H1 (cell line): ENCODE results near the gene DOCK1. TPM values are rescaled to one million over a fixed set of nuclear protein-coding genes. Genes with fewer than 3 reads are reported as not detected.

Source experiments
- CTCF ChIA-PET: fragments of 300-600 bp; sonication (Branson Sonifier 250); formaldehyde crosslinking; loops from one replicate; lab custom pipeline; 2021; ENCODE audit not compliant: partially characterized antibody; lab: Charles Lee
- POLR2A ChIA-PET: fragments of 300-600 bp; sonication (Branson Sonifier 250); formaldehyde crosslinking; loops from one replicate; lab custom pipeline; 2021; ENCODE audit warnings: inconsistent platforms; ENCODE audit not compliant: partially characterized antibody; lab: Charles Lee
- DNase-seq, 2 experiments: peaks; one replicate each; pipeline versions ENCODE4 v3.0.0 to v3.0.0-alpha.2; 2010 to 2022; ENCODE audit warnings: low spot score in 2 of 2, low read depth in 1 of 2, mixed read lengths in 1 of 2
- FAIRE-seq: peaks from 2 replicates; lab custom pipeline; 2011; peaks lifted over from hg19 to GRCh38; lab: Jason Lieb, UNC
- H2AFZ ChIP-seq: 2 replicates; pipeline ENCODE4 v1.8.1; 2012; ENCODE audit warnings: low read length, inconsistent platforms
- H2AK5ac ChIP-seq: 2 replicates; pipeline ENCODE4 v1.6.1; 2013; ENCODE audit warnings: low read depth, low read length
- H2BK120ac ChIP-seq: replicated peaks from 2 replicates; pipeline ENCODE3; 2013; ENCODE audit warnings: low read depth, low read length, inconsistent platforms
- H2BK12ac ChIP-seq: 2 replicates; pipeline ENCODE4 v1.6.1; 2013; ENCODE audit warnings: low read depth, low read length
- H2BK15ac ChIP-seq: 2 replicates; pipeline ENCODE4 v1.6.1; 2013; ENCODE audit warnings: low read length
- H2BK20ac ChIP-seq: 2 replicates; pipeline ENCODE4 v1.6.1; 2013; ENCODE audit warnings: low read length
- H2BK5ac ChIP-seq: 2 replicates; pipeline ENCODE4 v1.6.1; 2013; ENCODE audit warnings: low read depth, low read length
- H3K14ac ChIP-seq: 2 replicates; pipeline ENCODE4 v1.6.1; 2013; ENCODE audit warnings: inconsistent platforms; ENCODE audit not compliant: insufficient read length
- H3K18ac ChIP-seq: 2 replicates; pipeline ENCODE4 v1.6.1; 2013; ENCODE audit warnings: low read length; ENCODE audit errors: extremely low read depth
- H3K23ac ChIP-seq: 2 replicates; pipeline ENCODE4 v1.6.1; 2013; ENCODE audit warnings: inconsistent platforms; ENCODE audit not compliant: insufficient read length
- H3K23me2 ChIP-seq: 2 replicates; pipeline ENCODE4 v1.6.1; 2013; ENCODE audit warnings: low read depth, low read length
- H3K27ac ChIP-seq: 2 replicates; pipeline ENCODE4 v1.6.1; 2011; ENCODE audit warnings: low read depth, low read length, inconsistent platforms
- H3K27me3 ChIP-seq, 4 experiments: replicated peaks in 1 of 4; 1 replicate in 1 of 4; 2 replicates in 3 of 4; pipeline versions ENCODE4 v1.6.1 to v1.8.1; 2011 to 2013; ENCODE audit warnings: low read length in 3 of 4, mild to moderate bottlenecking in 3 of 4, inconsistent platforms in 2 of 4, mixed read lengths in 2 of 4, moderate library complexity in 1 of 4; ENCODE audit not compliant: control insufficient read depth in 3 of 4, insufficient read depth in 3 of 4; ENCODE audit errors: extremely low read depth in 1 of 4
- H3K36me3 ChIP-seq, 4 experiments: 2 replicates each; pipeline versions ENCODE4 v1.6.1 to v1.8.1; 2011 to 2013; ENCODE audit warnings: mild to moderate bottlenecking in 4 of 4, low read length in 3 of 4, moderate library complexity in 2 of 4, control low read depth in 1 of 4, inconsistent platforms in 1 of 4; ENCODE audit not compliant: insufficient read depth in 4 of 4, control insufficient read depth in 2 of 4
- H3K4ac ChIP-seq: replicated peaks from 2 replicates; pipeline ENCODE3; 2013; ENCODE audit warnings: low read length, low read depth, mixed read lengths, inconsistent platforms; ENCODE audit not compliant: insufficient read length
- H3K4me1 ChIP-seq, 4 experiments: replicated peaks in 1 of 4; 1 replicate in 1 of 4; 2 replicates in 3 of 4; pipeline versions ENCODE4 v1.6.1 to v1.8.1; 2011 to 2013; ENCODE audit warnings: low read length in 3 of 4, inconsistent platforms in 2 of 4, mixed read lengths in 1 of 4; ENCODE audit not compliant: insufficient read depth in 4 of 4, control insufficient read depth in 3 of 4
- H3K4me2 ChIP-seq, 2 experiments: 2 replicates each; pipeline versions ENCODE4 v1.6.1 to v1.8.1; 2011 to 2013; ENCODE audit warnings: low read depth in 2 of 2, low read length in 2 of 2, control low read depth in 1 of 2, inconsistent platforms in 1 of 2, mild to moderate bottlenecking in 1 of 2; ENCODE audit not compliant: insufficient read depth in 1 of 2
- H3K4me3 ChIP-seq, 4 experiments: fragments of 200-600, 300-600 bp in 1 of 4; sonication (generic), shearing (Covaris generic), sonication (Bioruptor Twin) in 1 of 4; 2 replicates each; pipeline versions ENCODE4 v1.5.1 to v1.8.1; 2011 to 2016; ENCODE audit warnings: low read length in 4 of 4, low read depth in 3 of 4, control low read depth in 2 of 4, inconsistent platforms in 2 of 4, mild to moderate bottlenecking in 2 of 4, mixed read lengths in 1 of 4, moderate library complexity in 1 of 4; ENCODE audit not compliant: insufficient read depth in 2 of 4; ENCODE audit errors: extremely low read depth in 1 of 4
- H3K56ac ChIP-seq: replicated peaks from 2 replicates; pipeline ENCODE3; 2013; ENCODE audit warnings: low read depth, mild to moderate bottlenecking, mixed read lengths, low read length, inconsistent platforms; ENCODE audit not compliant: insufficient read length
- H3K79me1 ChIP-seq: 2 replicates; pipeline ENCODE4 v1.6.1; 2013; ENCODE audit warnings: low read depth, low read length, control low read depth
- H3K79me2 ChIP-seq, 2 experiments: 2 replicates each; pipeline versions ENCODE4 v1.6.1 to v1.8.1; 2012 to 2013; ENCODE audit warnings: low read length in 2 of 2, mild to moderate bottlenecking in 2 of 2, inconsistent platforms in 1 of 2; ENCODE audit not compliant: insufficient read depth in 2 of 2, control insufficient read depth in 1 of 2
- H3K9ac ChIP-seq, 4 experiments: replicated peaks in 1 of 4; 1 replicate in 1 of 4; 2 replicates in 3 of 4; pipeline versions ENCODE4 v1.6.1 to v1.8.1; 2011 to 2013; ENCODE audit warnings: low read depth in 3 of 4, low read length in 3 of 4, control low read depth in 2 of 4, mild to moderate bottlenecking in 2 of 4, moderate library complexity in 2 of 4, inconsistent platforms in 1 of 4; ENCODE audit errors: extremely low read depth in 1 of 4
- H3K9me3 ChIP-seq, 2 experiments: 2 replicates each; pipeline versions ENCODE4 v1.6.1 to v1.8.1; 2012 to 2013; ENCODE audit warnings: mild to moderate bottlenecking in 2 of 2, moderate library complexity in 2 of 2, control low read depth in 1 of 2, inconsistent platforms in 1 of 2, low read depth in 1 of 2, low read length in 1 of 2, mixed read lengths in 1 of 2; ENCODE audit not compliant: insufficient read depth in 2 of 2
- H4K20me1 ChIP-seq, 2 experiments: replicated peaks in 1 of 2; 2 replicates each; pipeline versions ENCODE3 to v1.8.1; 2011 to 2013; ENCODE audit warnings: inconsistent platforms in 2 of 2, low read length in 2 of 2, mild to moderate bottlenecking in 1 of 2; ENCODE audit not compliant: insufficient read depth in 2 of 2, control insufficient read depth in 1 of 2
- H4K5ac ChIP-seq: 2 replicates; pipeline ENCODE4 v1.6.1; 2013; ENCODE audit warnings: low read length, low read depth, mixed read lengths, inconsistent platforms; ENCODE audit not compliant: insufficient read length
- H4K8ac ChIP-seq: 2 replicates; pipeline ENCODE4 v1.8.0; 2013; ENCODE audit warnings: mild to moderate bottlenecking, moderate library complexity, low read length, inconsistent platforms; ENCODE audit not compliant: insufficient read depth; ENCODE audit errors: extremely low read depth
- H4K91ac ChIP-seq: replicated peaks from 2 replicates; pipeline ENCODE3; 2013; ENCODE audit warnings: low read length, mixed read lengths, inconsistent platforms; ENCODE audit not compliant: insufficient read length
- CTCF ChIP-seq, 3 experiments: IDR thresholded peaks; 1 replicate in 2 of 3; 2 replicates in 1 of 3; pipeline versions ENCODE4 v1.5.1 to v1.6.1; 2011; ENCODE audit warnings: low read length in 3 of 3, mild to moderate bottlenecking in 3 of 3, inconsistent platforms in 2 of 3, low read depth in 1 of 3, moderate library complexity in 1 of 3; ENCODE audit not compliant: insufficient read depth in 1 of 3; ENCODE audit errors: control extremely low read depth in 1 of 3
- EP300 ChIP-seq, 2 experiments: IDR thresholded peaks; 1 replicate in 1 of 2; 2 replicates in 1 of 2; pipeline ENCODE4 v1.6.1; 2011 to 2012; ENCODE audit warnings: low read depth in 2 of 2, low read length in 2 of 2, mild to moderate bottlenecking in 2 of 2, borderline replicate concordance in 1 of 2, inconsistent platforms in 1 of 2, moderate library complexity in 1 of 2
- POU5F1 ChIP-seq: IDR thresholded peaks from 2 replicates; pipeline ENCODE4 v1.6.1; 2011; ENCODE audit warnings: low read depth, mild to moderate bottlenecking, low read length, moderate library complexity
- RBBP5 ChIP-seq: IDR thresholded peaks from 2 replicates; pipeline ENCODE4 v1.7.1; 2012; ENCODE audit warnings: low read depth, mild to moderate bottlenecking, inconsistent platforms, low read length, moderate library complexity, borderline replicate concordance
- SIRT6 ChIP-seq: IDR thresholded peaks from one replicate; pipeline ENCODE4 v1.7.1; 2012; ENCODE audit warnings: low read length, inconsistent platforms
- TAF1 ChIP-seq: IDR thresholded peaks from 2 replicates; pipeline ENCODE4 v1.6.1; 2011; ENCODE audit warnings: mild to moderate bottlenecking, low read depth, low read length
- TAF7 ChIP-seq: optimal IDR thresholded peaks from 2 replicates; pipeline ENCODE3; 2011; ENCODE audit warnings: low read depth, mild to moderate bottlenecking, inconsistent platforms, low read length, moderate library complexity, borderline replicate concordance
- WGBS, 2 experiments: shearing (Covaris generic) in 1 of 2; methylation state at CpG; one replicate each; pipeline versions ENCODE4 v1.1.6 to v1.1.7; 2013 to 2015; ENCODE audit warnings: low lambda C conversion rate in 2 of 2, mixed read lengths in 2 of 2, inconsistent platforms in 1 of 2, low coverage in 1 of 2, missing lambda C conversion rate in 1 of 2; ENCODE audit not compliant: insufficient replicate concordance in 2 of 2, insufficient coverage in 1 of 2, insufficient read length in 1 of 2; ENCODE audit errors: extremely low coverage in 1 of 2, missing lambda C conversion rate in 1 of 2; 5-methylcytosine and 5-hydroxymethylcytosine counted together
- polyA plus RNA-seq, 7 experiments: library from polyadenylated mRNA; depleted of rRNA in 3 of 7; stranded (reverse) in 5 of 7; unstranded in 2 of 7; fragments of >200 nt in 5 of 7; fragments of 200-250 nt in 2 of 7; gene quantifications; 1 replicate in 5 of 7; 2 replicates in 1 of 7; 4 replicates in 1 of 7; pipeline versions ENCODE4 v1.2.1 to v1.2.3, GENCODE V29; 2011 to 2013; ENCODE audit warnings: missing spikeins in 2 of 7, mixed read lengths in 2 of 7
- total RNA-seq: library from RNA; stranded (reverse); fragmentation: NEBNext Ultra II Directional; extraction: Animal tissue kit (Norgen Biotek cat#: 25700); gene quantifications from 2 replicates; pipeline ENCODE4 v1.2.1, GENCODE V29; 2021

The DOCK1 gene
- total and polyA plus RNA-seq, 2 of the 8 experiments (the other 6 are each of a cell fraction or from before 2014, with no cell fraction given): 11.6 to 53.0 TPM

GRCh38 chr10:127346604-127347003, 441.4 kb downstream of the DOCK1 start:
- Histone ChIP-seq H3K4me2 (no peak overlapping the region), H2BK12ac (no peak overlapping the region), H2AK5ac (no peak overlapping the region), H3K23me2 (no peaks in the 10 kb centered on the region), H3K4me1 (peaks cover 0 to 7% (median 2%) of the 10 kb centered on the region in 4 experiments; a peak in 2 of 7 replicates), H2BK15ac (no peak overlapping the region), H4K20me1 (no peaks in the 10 kb centered on the region), H3K27ac (no peak overlapping the region; the same call in 1 of the 2 replicates), H3K23ac (no peak overlapping the region), H3K9me3 (no peaks in the 10 kb centered on the region), H2AFZ (no peak overlapping the region), H3K9ac (no peak overlapping the region), H4K5ac (no peak overlapping the region), H3K14ac (no peak overlapping the region), H3K27me3 (no peaks in the 10 kb centered on the region), H4K91ac (no peak overlapping the region), H2BK120ac (no peak overlapping the region), H2BK20ac (no peak overlapping the region), H3K36me3 (no peaks in the 10 kb centered on the region), H3K79me1 (no peaks in the 10 kb centered on the region), H3K18ac (no peak overlapping the region), H4K8ac (no peak overlapping the region), H3K4ac (no peak overlapping the region), H3K79me2 (no peaks in the 10 kb centered on the region), H3K56ac (no peak overlapping the region), H3K4me3 (no peak overlapping the region), H2BK5ac (no peak overlapping the region)
- POLR2A ChIA-PET: no interaction called here
- 100% methylated on average over 6 of the region's 11 CpGs; no CpG with 5 or more reads in 1 of the 2 experiments for WGBS, 2 experiments
- DNase-seq (no peak), FAIRE-seq (no peak)
- TF ChIP-seq RBBP5 (no peak), TAF1 (no peak), EP300 (IDR thresholded peaks at IDR 0.05; ENCODE audit: borderline replicate concordance in 1 of 2, low read depth in 2 of 2, low read length in 2 of 2) (no peak), CTCF (IDR thresholded peaks at IDR 0.05; ENCODE audit: control extremely low read depth in 1 of 3, insufficient read depth in 1 of 3, low read depth in 1 of 3, low read length in 3 of 3) (no peak), SIRT6 (no peak), TAF7 (no peak), POU5F1 (no peak)
- CTCF ChIA-PET: interaction anchor here (0.5 to 1.2 kb wide), 3 partner anchors 178 to 939 kb away, joined by 3 read pairs; no protein-coding TSS in a partner anchor
